HG03439 (cell line): ENCODE measurements around the gene IRF6.
A peak's percentile ranks its signal among the peaks of the same experiment; 100 is the strongest.

ENCODE experiments used
- ATAC-seq: cut with Tn5 transposase; IDR thresholded peaks from one replicate; pipeline ENCODE4 v1.9.1; 2021; ENCODE audit warnings: mild to moderate bottlenecking, moderate library complexity; ENCODE audit not compliant: unreplicated experiment

The IRF6 gene

GRCh38 chr1:209790286-209791193 is 15.4 kb downstream of the IRF6 start:
- no peak for ATAC-seq

GRCh38 chr1:209789245-209789644 is 16.7 kb downstream of the IRF6 start:
- ATAC-seq, result no peak

- ATAC-seq, result no peak
These were observed 18.4 kb downstream of the IRF6 start for GRCh38 chr1:209787551-209787950.

- ATAC-seq, result no peak
These were observed 19.8 kb downstream of the IRF6 start for GRCh38 chr1:209786146-209786545.

- no peak for ATAC-seq
These were observed 20.4 kb downstream of the IRF6 start for GRCh38 chr1:209785592-209785991.

- ATAC-seq, result peak; percentile 98
These were observed 21.4 kb downstream of the IRF6 start, which contains the start of gene C1orf74 for GRCh38 chr1:209784265-209785169. C1orf74 (minus strand) TSS chr1:209784559; CDS start chr1:209783634, 925 bp downstream.

GRCh38 chr1:209783386-209783785 is 22.6 kb downstream of the IRF6 start:
- ATAC-seq, result no peak

- no peak for ATAC-seq
These were observed 25.7 kb downstream of the IRF6 start for GRCh38 chr1:209780268-209780667.

GRCh38 chr1:209778102-209778501 is 27.8 kb downstream of the IRF6 start:
- no peak for ATAC-seq

GRCh38 chr1:209777587-209777986 is 28.4 kb downstream of the IRF6 start:
- ATAC-seq, result no peak

- no peak for ATAC-seq
These were observed 30.3 kb downstream of the IRF6 start for GRCh38 chr1:209775678-209776077.

GRCh38 chr1:209774592-209774991 is 31.4 kb downstream of the IRF6 start:
- ATAC-seq, result no peak

- no peak for ATAC-seq
These were observed 33.8 kb downstream of the IRF6 start for GRCh38 chr1:209772126-209772525.

- no peak for ATAC-seq
These were observed 35.1 kb downstream of the IRF6 start for GRCh38 chr1:209770636-209771415.

GRCh38 chr1:209769971-209770370 is 36.0 kb downstream of the IRF6 start:
- ATAC-seq, result no peak

- peak; percentile 60 for ATAC-seq
These were observed 36.6 kb downstream of the IRF6 start for GRCh38 chr1:209769171-209769904.

- peak; percentile 84 for ATAC-seq
These were observed 37.6 kb downstream of the IRF6 start for GRCh38 chr1:209768354-209768774.

- ATAC-seq, result no peak
These were observed 38.2 kb downstream of the IRF6 start for GRCh38 chr1:209767706-209768105.

GRCh38 chr1:209767096-209767495 is 38.8 kb downstream of the IRF6 start:
- no peak for ATAC-seq

GRCh38 chr1:209766051-209766450 is 39.9 kb downstream of the IRF6 start:
- ATAC-seq, result no peak
